IMR-90 (cell line): Measurements from ENCODE around the gene UBE2N. TPM values are rescaled to one million over a fixed set of nuclear protein-coding genes. Genes with fewer than 3 reads are reported as not detected.

Experiments used
- ATAC-seq: fragments of 200-7000 bp; cut with Tn5 transposase; 2 replicates; pipeline ENCODE4 v1.9.1; 2020; ENCODE audit warnings: low read depth, mild to moderate bottlenecking, moderate library complexity
- BruUV-seq: library from RNA; stranded (reverse); fragments of 400-500 nt; replicated peaks from 2 replicates; lab custom pipeline; 2021; lab: Mats Ljungman, UMichigan
- CTCF ChIA-PET: fragments of 300-600 bp; formaldehyde crosslinking; extraction: SDS; loops from one replicate; lab custom pipeline; 2021; ENCODE audit warnings: antibody characterized with exemption; lab: Yijun Ruan, JAX
- POLR2A ChIA-PET: fragments of 300-600 bp; sonication (Branson Sonifier 250); formaldehyde crosslinking; loops from one replicate; lab custom pipeline; 2022; ENCODE audit warnings: antibody characterized with exemption; ENCODE audit not compliant: unreplicated experiment; lab: Charles Lee
- DNase-seq: peaks from one replicate; pipeline ENCODE4 v3.0.0; 2013
- H2AFZ ChIP-seq: replicated peaks from 2 replicates; pipeline ENCODE3; 2013; ENCODE audit warnings: low read length, mild to moderate bottlenecking; ENCODE audit not compliant: poor library complexity
- H2AK5ac ChIP-seq: 2 replicates; pipeline ENCODE4 v1.6.1; 2013; ENCODE audit warnings: low read depth, low read length, inconsistent platforms
- H2AK9ac ChIP-seq: replicated peaks from 2 replicates; pipeline ENCODE3; 2013; ENCODE audit warnings: mild to moderate bottlenecking, low read depth, low read length, moderate library complexity; ENCODE audit not compliant: poor library complexity
- H2BK120ac ChIP-seq: 2 replicates; pipeline ENCODE4 v1.6.1; 2013; ENCODE audit warnings: low read depth, low read length, inconsistent platforms
- H2BK15ac ChIP-seq: 3 replicates; pipeline ENCODE4 v1.6.1; 2013; ENCODE audit warnings: low read depth, low read length, inconsistent platforms
- H2BK20ac ChIP-seq: 2 replicates; pipeline ENCODE4 v1.6.1; 2013; ENCODE audit warnings: low read depth, mild to moderate bottlenecking, inconsistent platforms, low read length, moderate library complexity
- H2BK5ac ChIP-seq: 2 replicates; pipeline ENCODE4 v1.6.1; 2013; ENCODE audit warnings: mild to moderate bottlenecking, low read depth, low read length, inconsistent platforms; ENCODE audit not compliant: poor library complexity, severe bottlenecking
- H3K14ac ChIP-seq: replicated peaks from 2 replicates; pipeline ENCODE4 v1.6.1; 2013; ENCODE audit warnings: low read depth, low read length, inconsistent platforms
- H3K18ac ChIP-seq: 2 replicates; pipeline ENCODE4 v1.6.1; 2013; ENCODE audit warnings: low read depth, low read length, control low read depth
- H3K23ac ChIP-seq: 2 replicates; pipeline ENCODE4 v1.6.1; 2013; ENCODE audit warnings: low read depth, low read length, inconsistent platforms
- H3K27ac ChIP-seq: 2 replicates; pipeline ENCODE4 v1.5.1; 2013; ENCODE audit warnings: mild to moderate bottlenecking, control low read depth, low read length; ENCODE audit not compliant: insufficient read depth
- H3K27me3 ChIP-seq: 2 replicates; pipeline ENCODE4 v1.6.1; 2013; ENCODE audit warnings: low read length; ENCODE audit not compliant: control insufficient read depth, insufficient read depth
- H3K36me3 ChIP-seq: 2 replicates; pipeline ENCODE4 v1.6.1; 2013; ENCODE audit warnings: low read length, mixed read lengths; ENCODE audit not compliant: control insufficient read depth, insufficient read depth
- H3K4ac ChIP-seq: 2 replicates; pipeline ENCODE4 v1.6.1; 2013; ENCODE audit warnings: low read depth, low read length, inconsistent platforms
- H3K4me1 ChIP-seq: 2 replicates; pipeline ENCODE4 v1.6.1; 2013; ENCODE audit warnings: low read length, mixed read lengths; ENCODE audit not compliant: control insufficient read depth, insufficient read depth
- H3K4me2 ChIP-seq: 2 replicates; pipeline ENCODE4 v1.6.1; 2013; ENCODE audit warnings: low read depth, mild to moderate bottlenecking, control low read depth, low read length, moderate library complexity
- H3K4me3 ChIP-seq: 2 replicates; pipeline ENCODE4 v1.5.1; 2013; ENCODE audit warnings: low read depth, mild to moderate bottlenecking, control low read depth, low read length, moderate library complexity; ENCODE audit not compliant: insufficient read depth
- H3K56ac ChIP-seq: 2 replicates; pipeline ENCODE4 v1.6.1; 2013; ENCODE audit warnings: low read length, inconsistent platforms; ENCODE audit not compliant: insufficient read depth; ENCODE audit errors: extremely low read depth
- H3K79me1 ChIP-seq, 2 experiments: 2 replicates each; pipeline ENCODE4 v1.6.1; 2013; ENCODE audit warnings: low read length in 2 of 2, inconsistent platforms in 1 of 2, low read depth in 1 of 2
- H3K9ac ChIP-seq: 2 replicates; pipeline ENCODE4 v1.6.1; 2013; ENCODE audit warnings: low read depth, low read length, control low read depth
- H3K9me1 ChIP-seq: 2 replicates; pipeline ENCODE4 v1.6.1; 2013; ENCODE audit warnings: low read length, inconsistent platforms; ENCODE audit not compliant: insufficient read depth
- H3K9me3 ChIP-seq: 2 replicates; pipeline ENCODE4 v1.6.1; 2013; ENCODE audit warnings: low read length; ENCODE audit not compliant: control insufficient read depth, insufficient read depth
- H4K20me1 ChIP-seq: 2 replicates; pipeline ENCODE4 v1.6.1; 2013; ENCODE audit warnings: low read length, inconsistent platforms; ENCODE audit not compliant: insufficient read depth
- H4K5ac ChIP-seq: 2 replicates; pipeline ENCODE4 v1.6.1; 2013; ENCODE audit warnings: mild to moderate bottlenecking, low read depth, low read length, control low read depth
- H4K8ac ChIP-seq, 2 experiments: 2 replicates each; pipeline ENCODE4 v1.6.1; 2013; ENCODE audit warnings: low read depth in 2 of 2, low read length in 2 of 2, control low read depth in 1 of 2, inconsistent platforms in 1 of 2
- H4K91ac ChIP-seq: 2 replicates; pipeline ENCODE4 v1.6.1; 2013; ENCODE audit warnings: low read depth, low read length, inconsistent platforms; ENCODE audit not compliant: insufficient read depth
- FOS ChIP-seq: fragments of 150-350 bp; IDR thresholded peaks from 2 replicates; pipeline ENCODE4 v1.6.1; 2016; ENCODE audit warnings: low read depth, low read length
- WGBS, 2 experiments: methylation state at CpG; one replicate each; pipeline versions ENCODE4 v1.1.5 to v1.1.7; 2013; ENCODE audit warnings: missing lambda C conversion rate in 2 of 2; ENCODE audit not compliant: insufficient read length in 1 of 2; ENCODE audit errors: extremely low coverage in 2 of 2; 5-methylcytosine and 5-hydroxymethylcytosine counted together
- dilution Hi-C: fragments of 300-500 bp; cut with HindIII; formaldehyde crosslinking; loops from one replicate; pipeline ENCODE4 v1.14.3; 2018; ENCODE audit warnings: low sequenced_read_pairs; ENCODE audit not compliant: unreplicated experiment
- in situ Hi-C: fragments of 300-500 bp; cut with MboI; formaldehyde crosslinking; loops from 3 replicates; pipeline ENCODE4 v1.14.3; 2019; ENCODE audit warnings: low sequenced_read_pairs, inconsistent platforms, mixed read lengths
- intact Hi-C: fragments of 100-400 bp; cut with micrococcal nuclease; formaldehyde crosslinking; loops from 2 replicates; pipeline ENCODE4 v1.10.0; 2022
- polyA plus RNA-seq, 3 experiments: library from polyadenylated mRNA; depleted of rRNA; stranded (reverse); fragments of >200 nt; gene quantifications; 2 replicates each; pipeline ENCODE4 v1.2.3, GENCODE V29; 2012; ENCODE audit warnings: low replicate concordance in 1 of 3
- total RNA-seq: library from RNA; depleted of rRNA; stranded (reverse); fragments of >200 nt; gene quantifications from 2 replicates; pipeline ENCODE4 v1.2.3, GENCODE V29; 2012
- TF ChIP-seq, protein P1 (sequence below): conservative IDR thresholded peaks from 2 replicates; pipeline ENCODE4 v1.5.1; 2012; ENCODE audit warnings: mild to moderate bottlenecking, low read depth, low read length, improper control_type of control experiment

Gene UBE2N
- total and polyA plus RNA-seq, 2 of the 4 experiments (the other 2 are of a cell fraction): 64.5 to 103 TPM

GRCh38 chr12:93447555-93448290, 6.0 kb upstream of the UBE2N start:
- in situ Hi-C loops (no loop called here), intact Hi-C loops (no loop called here), dilution Hi-C loops (no loop called here)
- peaks cover 5% of the 10 kb centered on the region; the same call in 1 of the 2 replicates for H3K9me1 ChIP-seq
- H3K27ac ChIP-seq: no peak overlapping the region
- CTCF ChIA-PET: no interaction called here
- H3K14ac ChIP-seq: no peak overlapping the region
- no peak overlapping the region for H2BK15ac ChIP-seq
- BruUV-seq: no TSS peak
- H3K4me3 ChIP-seq: no peak overlapping the region
- H3K18ac ChIP-seq: no peak overlapping the region
- H4K91ac ChIP-seq: no peak overlapping the region
- H3K56ac ChIP-seq: no peak overlapping the region
- H3K9ac ChIP-seq: no peak overlapping the region
- H4K5ac ChIP-seq: no peak overlapping the region
- peaks cover 2 to 5% of the 10 kb centered on the region in 2 experiments for H3K79me1 ChIP-seq
- TF ChIP-seq, protein P1, sequence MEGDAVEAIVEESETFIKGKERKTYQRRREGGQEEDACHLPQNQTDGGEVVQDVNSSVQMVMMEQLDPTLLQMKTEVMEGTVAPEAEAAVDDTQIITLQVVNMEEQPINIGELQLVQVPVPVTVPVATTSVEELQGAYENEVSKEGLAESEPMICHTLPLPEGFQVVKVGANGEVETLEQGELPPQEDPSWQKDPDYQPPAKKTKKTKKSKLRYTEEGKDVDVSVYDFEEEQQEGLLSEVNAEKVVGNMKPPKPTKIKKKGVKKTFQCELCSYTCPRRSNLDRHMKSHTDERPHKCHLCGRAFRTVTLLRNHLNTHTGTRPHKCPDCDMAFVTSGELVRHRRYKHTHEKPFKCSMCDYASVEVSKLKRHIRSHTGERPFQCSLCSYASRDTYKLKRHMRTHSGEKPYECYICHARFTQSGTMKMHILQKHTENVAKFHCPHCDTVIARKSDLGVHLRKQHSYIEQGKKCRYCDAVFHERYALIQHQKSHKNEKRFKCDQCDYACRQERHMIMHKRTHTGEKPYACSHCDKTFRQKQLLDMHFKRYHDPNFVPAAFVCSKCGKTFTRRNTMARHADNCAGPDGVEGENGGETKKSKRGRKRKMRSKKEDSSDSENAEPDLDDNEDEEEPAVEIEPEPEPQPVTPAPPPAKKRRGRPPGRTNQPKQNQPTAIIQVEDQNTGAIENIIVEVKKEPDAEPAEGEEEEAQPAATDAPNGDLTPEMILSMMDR: no peak
- TF ChIP-seq FOS: no peak
- no peaks in the 10 kb centered on the region for H4K20me1 ChIP-seq
- no peaks in the 10 kb centered on the region for H3K9me3 ChIP-seq
- POLR2A ChIA-PET: no interaction called here
- no peak overlapping the region for H2BK20ac ChIP-seq
- H3K27me3 ChIP-seq: no peaks in the 10 kb centered on the region
- no peak overlapping the region for H3K23ac ChIP-seq
- no peak overlapping the region for H2BK5ac ChIP-seq
- no peak for DNase-seq
- no peak overlapping the region for H3K4ac ChIP-seq
- no peak overlapping the region for H2BK120ac ChIP-seq
- WGBS, 2 experiments: no CpG with 5 or more reads among the region's 4 CpGs
- H2AFZ ChIP-seq: no peak overlapping the region
- no peak overlapping the region for H3K4me2 ChIP-seq
- H3K36me3 ChIP-seq: no peaks in the 10 kb centered on the region
- H4K8ac ChIP-seq: no peak overlapping the region
- ATAC-seq: no peak
- no peak overlapping the region for H2AK9ac ChIP-seq
- no peaks in the 10 kb centered on the region; the same call in 1 of the 2 replicates for H3K4me1 ChIP-seq
- H2AK5ac ChIP-seq: no peak overlapping the region
